ENCODE measurements around the gene SGCA.

GRCh38 chr17:50189550-50190292 lies 23.9 kb downstream of the SGCA start:
- TF ChIP-seq POLR2A (IDR thresholded peaks at IDR 0.05) (no peak), CTCF (IDR thresholded peaks at IDR 0.05) (no peak)

Data from esophagus squamous epithelium (tissue), 4 donors.